ENCODE results near the gene TAS1R3. TPM values are rescaled to one million over a fixed set of nuclear protein-coding genes. Genes with fewer than 3 reads are reported as not detected.

TAS1R3 gene
- polyA plus RNA-seq (2013, experiment 1 of 2; ENCODE audit: insufficient read length), result 0.13 TPM
- polyA plus RNA-seq (2013, experiment 2 of 2; ENCODE audit: insufficient read length), result 0.07 TPM

- no peak for DNase-seq
Measured at GRCh38 chr1:1331068-1331965, at the start of gene TAS1R3. TSS of gene TAS1R3 (plus strand) at chr1:1331280. CDS start at chr1:1331346, 66 bp downstream.

GRCh38 chr1:1281533-1282321 is 49.4 kb upstream of the TAS1R3 start:
- no peak for DNase-seq

GRCh38 chr1:1282998-1283397 is 48.1 kb upstream of the TAS1R3 start:
- peak; percentile 44 for DNase-seq

- DNase-seq, result no peak
Measured at GRCh38 chr1:1283821-1284220, 47.3 kb upstream of the TAS1R3 start.

- DNase-seq, result no peak
Measured at GRCh38 chr1:1284221-1285101, 46.6 kb upstream of the TAS1R3 start.

- DNase-seq, result no peak
Measured at GRCh38 chr1:1285102-1285571, 45.9 kb upstream of the TAS1R3 start.

- no peak for DNase-seq
Measured at GRCh38 chr1:1285611-1286311, 45.3 kb upstream of the TAS1R3 start.

GRCh38 chr1:1286313-1287261 is 44.5 kb upstream of the TAS1R3 start:
- no peak for DNase-seq

GRCh38 chr1:1287288-1288110 is 43.6 kb upstream of the TAS1R3 start:
- no peak for DNase-seq

- DNase-seq, result peak; percentile 51
Measured at GRCh38 chr1:1290238-1290731, 40.8 kb upstream of the TAS1R3 start.

GRCh38 chr1:1291023-1291528 is 40.0 kb upstream of the TAS1R3 start:
- no peak for DNase-seq

GRCh38 chr1:1291548-1292441 is 39.3 kb upstream of the TAS1R3 start:
- peak; percentile 58 for DNase-seq

- DNase-seq, result no peak
Measured at GRCh38 chr1:1292442-1292779, 38.7 kb upstream of the TAS1R3 start.

GRCh38 chr1:1292851-1293250 is 38.2 kb upstream of the TAS1R3 start:
- no peak for DNase-seq

GRCh38 chr1:1293263-1294249 is 37.5 kb upstream of the TAS1R3 start:
- no peak for DNase-seq

- DNase-seq, result no peak
Measured at GRCh38 chr1:1294250-1294890, 36.7 kb upstream of the TAS1R3 start.
